Spleen (tissue), 7 donors: ENCODE measurements around the gene ITPR1.

ENCODE experiments used
- POLR2A ChIP-seq, 3 donors: fragments of 450-650 bp; IDR thresholded peaks; one replicate each; pipeline ENCODE4 v1.5.1; 2017; ENCODE audit warnings: antibody characterized with exemption in 3 of 3, mild to moderate bottlenecking in 1 of 3
- TF ChIP-seq, protein P1 (sequence below), 11 experiments: fragments of 200-600 bp in 7 of 11; fragments of 450-650 bp in 4 of 11; sonication (generic) in 4 of 11; IDR thresholded peaks in 8 of 11; conservative IDR thresholded peaks in 3 of 11; 1 replicate in 7 of 11; 2 replicates in 4 of 11; pipeline versions ENCODE4 v1.4.0 to v1.8.0; 2016 to 2021; ENCODE audit warnings: antibody characterized with exemption in 11 of 11, inconsistent platforms in 4 of 11, mild to moderate bottlenecking in 1 of 11
- donor health status: DM: no; HTN: no; CAD: no; lungs with moderate emphysema.
- donor health status: DM: no; HTN: no; CAD: no.
- donor health status: DM: no; HTN: no; CAD: no.

DNA sequence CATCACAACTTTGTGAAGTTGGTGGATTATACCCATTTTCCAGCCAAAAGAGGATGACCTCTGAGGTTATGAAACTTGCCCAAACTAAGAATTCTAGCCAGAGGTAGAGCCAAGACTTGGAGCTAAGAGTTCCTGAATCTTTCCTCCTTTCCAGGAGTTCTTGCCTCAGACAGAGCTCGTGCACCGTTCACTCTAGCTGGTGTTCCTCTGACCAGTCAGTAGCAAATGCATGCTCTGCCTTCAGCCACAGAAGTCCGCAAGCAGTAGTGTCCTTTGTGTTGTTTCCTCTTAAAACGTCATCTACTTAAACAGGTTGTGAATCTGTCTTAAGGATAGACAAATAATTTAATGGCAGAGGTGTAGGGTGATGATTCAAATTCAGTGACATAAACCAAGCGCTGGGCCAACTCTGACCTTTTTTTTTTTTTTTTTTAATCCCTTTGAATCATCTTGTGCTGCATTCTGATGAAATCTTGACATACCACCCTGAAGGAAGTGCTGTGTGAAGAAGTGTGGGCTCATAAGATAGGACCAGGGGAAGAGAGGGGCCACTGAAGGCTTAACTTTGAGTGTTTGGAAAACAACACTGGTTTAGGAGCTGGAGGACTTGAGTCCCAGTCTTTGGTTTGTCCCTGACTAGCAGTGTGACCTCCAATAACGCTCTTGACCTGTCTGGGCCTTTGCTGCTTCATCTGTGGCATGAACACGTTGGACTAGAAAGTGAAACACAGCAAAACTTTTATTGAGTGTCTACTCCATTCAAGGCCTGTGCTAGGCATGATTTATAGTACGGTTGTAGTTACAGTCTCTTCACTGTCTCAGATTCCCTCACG, 53.4 kb downstream of the ITPR1 start:
- TF ChIP-seq POLR2A (IDR thresholded peaks at IDR 0.05), result no peak
- TF ChIP-seq, protein P1, sequence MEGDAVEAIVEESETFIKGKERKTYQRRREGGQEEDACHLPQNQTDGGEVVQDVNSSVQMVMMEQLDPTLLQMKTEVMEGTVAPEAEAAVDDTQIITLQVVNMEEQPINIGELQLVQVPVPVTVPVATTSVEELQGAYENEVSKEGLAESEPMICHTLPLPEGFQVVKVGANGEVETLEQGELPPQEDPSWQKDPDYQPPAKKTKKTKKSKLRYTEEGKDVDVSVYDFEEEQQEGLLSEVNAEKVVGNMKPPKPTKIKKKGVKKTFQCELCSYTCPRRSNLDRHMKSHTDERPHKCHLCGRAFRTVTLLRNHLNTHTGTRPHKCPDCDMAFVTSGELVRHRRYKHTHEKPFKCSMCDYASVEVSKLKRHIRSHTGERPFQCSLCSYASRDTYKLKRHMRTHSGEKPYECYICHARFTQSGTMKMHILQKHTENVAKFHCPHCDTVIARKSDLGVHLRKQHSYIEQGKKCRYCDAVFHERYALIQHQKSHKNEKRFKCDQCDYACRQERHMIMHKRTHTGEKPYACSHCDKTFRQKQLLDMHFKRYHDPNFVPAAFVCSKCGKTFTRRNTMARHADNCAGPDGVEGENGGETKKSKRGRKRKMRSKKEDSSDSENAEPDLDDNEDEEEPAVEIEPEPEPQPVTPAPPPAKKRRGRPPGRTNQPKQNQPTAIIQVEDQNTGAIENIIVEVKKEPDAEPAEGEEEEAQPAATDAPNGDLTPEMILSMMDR (IDR thresholded peaks at IDR 0.05 in 8 of 11, conservative IDR thresholded peaks at IDR 0.05 in 3 of 11), result no peak
